ENCODE data around the gene MMP26. TPM values are rescaled to one million over a fixed set of nuclear protein-coding genes. Genes with fewer than 3 reads are reported as not detected.

The MMP26 gene
- total RNA-seq = not detected

DNA sequence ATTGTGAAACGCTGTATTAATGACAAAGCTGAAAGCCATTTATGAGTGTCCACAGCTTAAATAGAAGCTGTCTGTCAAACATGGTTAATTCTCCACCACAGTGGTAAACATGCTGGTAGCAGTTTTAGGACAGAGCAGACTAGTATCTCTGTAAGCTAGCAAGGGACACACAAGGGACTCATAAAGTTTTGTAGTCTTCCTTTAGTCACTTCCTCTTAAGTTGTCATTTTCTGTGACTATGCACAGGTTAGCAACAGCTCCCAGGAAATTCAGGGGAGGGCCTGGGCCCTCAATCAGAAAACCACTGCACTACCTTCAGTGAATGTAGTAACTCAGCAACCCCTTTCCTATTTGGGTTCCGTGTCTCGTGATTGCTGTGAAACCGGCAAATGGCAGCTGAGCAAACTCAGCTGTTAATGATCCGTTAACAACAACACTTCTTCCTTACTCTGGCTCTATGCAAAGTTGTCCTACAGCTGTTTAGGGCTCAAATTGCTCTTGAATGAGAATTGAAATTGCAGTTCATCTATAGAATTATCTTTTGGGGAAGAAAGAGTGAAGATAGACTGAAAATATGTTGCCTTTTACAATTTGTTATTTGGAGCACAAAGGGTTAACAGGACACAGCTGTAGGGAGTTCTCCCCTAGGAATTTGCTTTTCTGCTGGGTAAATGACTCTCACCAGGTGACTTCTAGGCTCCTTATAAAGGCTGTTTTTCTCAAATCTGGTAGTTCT, at the start of gene MMP26:
TSS of gene MMP26 (plus strand) at position 731 of the 736 bp plus-strand sequence.

DNA sequence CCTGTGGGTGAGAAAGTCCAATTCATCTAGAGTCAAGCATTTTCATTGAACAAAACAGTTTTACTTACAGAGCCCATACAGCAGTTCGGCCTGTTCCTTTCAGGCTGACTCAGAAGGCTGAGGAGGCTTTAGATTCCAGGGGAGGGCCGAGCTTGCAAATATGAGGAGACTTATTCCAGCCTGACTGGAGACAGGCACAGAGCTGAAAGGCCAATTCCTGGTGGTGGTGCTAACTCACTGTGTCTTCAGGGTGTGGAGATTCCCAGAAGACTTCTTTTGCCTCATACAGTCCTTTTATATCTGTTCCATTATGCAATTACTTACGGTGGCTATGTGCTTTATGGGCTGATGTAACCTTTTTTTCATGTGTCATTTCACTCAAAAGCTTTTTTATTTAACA, 7.0 kb upstream of the MMP26 start, which contains the start of gene OR51E2:
TSS of gene OR51E2 (minus strand) at position 269 of the 400 bp plus-strand sequence. CDS start 15,142 bp downstream, outside the sequence.

Other genes with a start within 250 kb of the MMP26 start
- gene OR52K1, start 222.1 kb upstream of the MMP26 start, total RNA-seq = not detected
- gene OR52M1, start 159.6 kb upstream of the MMP26 start, total RNA-seq = not detected
- not detected for gene OR52I2, start 123.0 kb upstream of the MMP26 start, total RNA-seq
- gene OR52I1, start 110.7 kb upstream of the MMP26 start, total RNA-seq = not detected
- 17.3 TPM for gene TRIM68, start 96.6 kb upstream of the MMP26 start, total RNA-seq
- not detected for gene OR51D1, start 67.3 kb upstream of the MMP26 start, total RNA-seq
- 1.2 TPM for gene OR51E1, start 60.8 kb upstream of the MMP26 start, total RNA-seq
- 2.1 TPM for gene OR51E2, start 6.9 kb upstream of the MMP26 start, total RNA-seq
- not detected for gene OR51F1, start 65.2 kb downstream of the MMP26 start, total RNA-seq
- not detected for gene OR52R1, start 99.6 kb downstream of the MMP26 start, total RNA-seq
- not detected for gene OR51F2, start 116.5 kb downstream of the MMP26 start, total RNA-seq
- gene OR51S1, start 144.4 kb downstream of the MMP26 start, total RNA-seq = not detected
- gene OR51T1, start 177.1 kb downstream of the MMP26 start, total RNA-seq = not detected
- not detected for gene OR51A7, start 199.0 kb downstream of the MMP26 start, total RNA-seq
- gene OR51G2, start 214.6 kb downstream of the MMP26 start, total RNA-seq = not detected
- not detected for gene OR51G1, start 219.6 kb downstream of the MMP26 start, total RNA-seq
- gene OR51A4, start 242.8 kb downstream of the MMP26 start, total RNA-seq = not detected